K562 (cell line): ENCODE results near the gene SLC6A8. TPM values are rescaled to one million over a fixed set of nuclear protein-coding genes. Genes with fewer than 3 reads are reported as not detected.

Source experiments
- BRD4 ChIP-seq: fragments of 200-600 bp; sonication (generic); IDR thresholded peaks from 2 replicates; pipeline ENCODE4 v1.6.1; 2017; ENCODE audit warnings: inconsistent platforms
- GATAD2B ChIP-seq: fragments of 450-650 bp; IDR thresholded peaks from 2 replicates; pipeline ENCODE4 v1.6.1; 2017; ENCODE audit warnings: mild to moderate bottlenecking, borderline replicate concordance
- NONO ChIP-seq, 2 experiments: fragments of 200-400 bp in 1 of 2; fragments of 450-650 bp in 1 of 2; formaldehyde crosslinking in 1 of 2; IDR thresholded peaks; 2 replicates each; pipeline ENCODE4 v1.6.1; 2017; ENCODE audit warnings: low read depth in 2 of 2, mild to moderate bottlenecking in 2 of 2, moderate library complexity in 2 of 2, low read length in 1 of 2
- TAF1 ChIP-seq: IDR thresholded peaks from 2 replicates; pipeline ENCODE4 v1.6.1; 2011; ENCODE audit warnings: mild to moderate bottlenecking, low read length, moderate library complexity; ENCODE audit not compliant: insufficient read depth, control insufficient read depth, severe bottlenecking; ENCODE audit errors: extremely low read depth
- TFAP4 ChIP-seq: sonication (generic); formaldehyde crosslinking; IDR thresholded peaks from 2 replicates; pipeline ENCODE4 v1.8.0; 2022; ENCODE audit warnings: missing genetic modification reagents, mild to moderate bottlenecking, moderate library complexity, borderline replicate concordance
- ZNF79 ChIP-seq: fragments of 250-450 bp; sonication (Bioruptor Pico); IDR thresholded peaks from 2 replicates; pipeline ENCODE4 v1.4.0; 2020; ENCODE audit warnings: low read depth, mild to moderate bottlenecking, moderate library complexity
- polyA plus RNA-seq, 8 experiments: library from polyadenylated mRNA; depleted of rRNA in 4 of 8; stranded (reverse) in 5 of 8; unstranded in 3 of 8; fragments of >200 nt; fragmentation: Nextera tagmentation in 2 of 8; fragmentation: Illumina TruSeq in 1 of 8; extraction: Ambion mirVana in 2 of 8; extraction: Trizol in 1 of 8; gene quantifications; 2 replicates each; pipeline versions ENCODE4 v1.2.1 to v1.2.3, GENCODE V29; 2011 to 2014; ENCODE audit warnings: inconsistent platforms in 1 of 8, missing spikeins in 1 of 8
- total RNA-seq, 7 experiments: library from RNA; depleted of rRNA in 6 of 7; stranded (reverse); fragments of >200 nt in 6 of 7; fragmentation: Illumina TruSeq in 2 of 7; extraction: Trizol in 2 of 7; gene quantifications; 2 replicates each; pipeline versions ENCODE4 v1.2.1 to v1.2.3, GENCODE V29; 2011 to 2021; ENCODE audit warnings: low replicate concordance in 1 of 7
- TF ChIP-seq, protein P1 (sequence below): fragments of 450-650 bp; IDR thresholded peaks from 2 replicates; pipeline ENCODE4 v1.6.1; 2016; ENCODE audit warnings: antibody characterized with exemption
- TF ChIP-seq, protein P2 (sequence below), 3 experiments: IDR thresholded peaks in 2 of 3; conservative IDR thresholded peaks in 1 of 3; 2 replicates each; pipeline ENCODE4 v1.5.1; 2011 to 2012; ENCODE audit warnings: low read length in 3 of 3, mild to moderate bottlenecking in 3 of 3, control low read depth in 2 of 3, improper control_type of control experiment in 1 of 3, inconsistent platforms in 1 of 3, low read depth in 1 of 3, mixed read lengths in 1 of 3, moderate library complexity in 1 of 3; ENCODE audit not compliant: insufficient read depth in 2 of 3
- TF ChIP-seq, protein P3 (sequence below): fragments of 250-450 bp; sonication (Bioruptor Pico); IDR thresholded peaks from 2 replicates; pipeline ENCODE4 v1.4.0; 2020; ENCODE audit warnings: borderline replicate concordance
- TF ChIP-seq, protein P4 (sequence below): fragments of 200-800 bp; sonication (Bioruptor generic); IDR thresholded peaks from 2 replicates; pipeline ENCODE4 v1.6.1; 2017; ENCODE audit warnings: missing genetic modification characterization, missing compliant biosample characterization
- TF ChIP-seq, protein P5 (sequence below), 2 experiments: fragments of 450-650 bp; IDR thresholded peaks; 2 replicates each; pipeline ENCODE4 v1.6.1; 2018; ENCODE audit warnings: mild to moderate bottlenecking in 2 of 2, low read depth in 1 of 2; ENCODE audit not compliant: partially characterized antibody in 2 of 2

Gene SLC6A8
- total and polyA plus RNA-seq, 9 of the 15 experiments (the other 6 are each of a cell fraction or from before 2014, with no cell fraction given) = 0.68 to 144 (median 34.3) TPM

- TF ChIP-seq, protein P1, sequence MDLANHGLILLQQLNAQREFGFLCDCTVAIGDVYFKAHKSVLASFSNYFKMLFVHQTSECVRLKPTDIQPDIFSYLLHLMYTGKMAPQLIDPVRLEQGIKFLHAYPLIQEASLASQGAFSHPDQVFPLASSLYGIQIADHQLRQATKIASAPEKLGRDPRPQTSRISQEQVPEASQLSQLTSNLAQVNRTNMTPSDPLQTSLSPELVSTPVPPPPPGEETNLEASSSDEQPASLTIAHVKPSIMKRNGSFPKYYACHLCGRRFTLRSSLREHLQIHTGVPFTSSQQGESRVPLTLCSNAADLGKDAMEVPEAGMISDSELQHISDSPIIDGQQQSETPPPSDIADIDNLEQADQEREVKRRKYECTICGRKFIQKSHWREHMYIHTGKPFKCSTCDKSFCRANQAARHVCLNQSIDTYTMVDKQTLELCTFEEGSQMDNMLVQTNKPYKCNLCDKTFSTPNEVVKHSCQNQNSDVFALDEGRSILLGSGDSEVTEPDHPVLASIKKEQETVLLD = no peak
- TF ChIP-seq GATAD2B (no peak), ZNF79 (CRISPR knock-in tag) (no peak), TFAP4 (CRISPR knock-in tag) (no peak), BRD4 (no peak), TAF1 (peak; percentile 60), NONO (IDR thresholded peaks at IDR 0.05; ENCODE audit: low read depth in 2 of 2, low read length in 1 of 2) (peak in 1 of 2 experiments; percentile 60; a peak in 2 of 4 replicates)
- TF ChIP-seq, protein P2, sequence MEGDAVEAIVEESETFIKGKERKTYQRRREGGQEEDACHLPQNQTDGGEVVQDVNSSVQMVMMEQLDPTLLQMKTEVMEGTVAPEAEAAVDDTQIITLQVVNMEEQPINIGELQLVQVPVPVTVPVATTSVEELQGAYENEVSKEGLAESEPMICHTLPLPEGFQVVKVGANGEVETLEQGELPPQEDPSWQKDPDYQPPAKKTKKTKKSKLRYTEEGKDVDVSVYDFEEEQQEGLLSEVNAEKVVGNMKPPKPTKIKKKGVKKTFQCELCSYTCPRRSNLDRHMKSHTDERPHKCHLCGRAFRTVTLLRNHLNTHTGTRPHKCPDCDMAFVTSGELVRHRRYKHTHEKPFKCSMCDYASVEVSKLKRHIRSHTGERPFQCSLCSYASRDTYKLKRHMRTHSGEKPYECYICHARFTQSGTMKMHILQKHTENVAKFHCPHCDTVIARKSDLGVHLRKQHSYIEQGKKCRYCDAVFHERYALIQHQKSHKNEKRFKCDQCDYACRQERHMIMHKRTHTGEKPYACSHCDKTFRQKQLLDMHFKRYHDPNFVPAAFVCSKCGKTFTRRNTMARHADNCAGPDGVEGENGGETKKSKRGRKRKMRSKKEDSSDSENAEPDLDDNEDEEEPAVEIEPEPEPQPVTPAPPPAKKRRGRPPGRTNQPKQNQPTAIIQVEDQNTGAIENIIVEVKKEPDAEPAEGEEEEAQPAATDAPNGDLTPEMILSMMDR (IDR thresholded peaks at IDR 0.05 in 2 of 3, conservative IDR thresholded peaks at IDR 0.05 in 1 of 3; ENCODE audit: insufficient read depth in 2 of 3, low read depth in 1 of 3, low read length in 3 of 3) = peak; percentile 28 to 39 (median 38); a peak in 4 of 6 replicates
- TF ChIP-seq, protein P3, sequence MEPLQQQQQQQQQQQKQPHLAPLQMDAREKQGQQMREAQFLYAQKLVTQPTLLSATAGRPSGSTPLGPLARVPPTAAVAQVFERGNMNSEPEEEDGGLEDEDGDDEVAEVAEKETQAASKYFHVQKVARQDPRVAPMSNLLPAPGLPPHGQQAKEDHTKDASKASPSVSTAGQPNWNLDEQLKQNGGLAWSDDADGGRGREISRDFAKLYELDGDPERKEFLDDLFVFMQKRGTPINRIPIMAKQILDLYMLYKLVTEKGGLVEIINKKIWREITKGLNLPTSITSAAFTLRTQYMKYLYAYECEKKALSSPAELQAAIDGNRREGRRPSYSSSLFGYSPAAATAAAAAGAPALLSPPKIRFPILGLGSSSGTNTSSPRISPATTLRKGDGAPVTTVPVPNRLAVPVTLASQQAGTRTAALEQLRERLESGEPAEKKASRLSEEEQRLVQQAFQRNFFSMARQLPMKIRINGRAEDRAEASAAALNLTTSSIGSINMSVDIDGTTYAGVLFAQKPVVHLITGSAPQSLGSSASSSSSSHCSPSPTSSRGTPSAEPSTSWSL (CRISPR knock-in tag) = no peak
- TF ChIP-seq, protein P4, sequence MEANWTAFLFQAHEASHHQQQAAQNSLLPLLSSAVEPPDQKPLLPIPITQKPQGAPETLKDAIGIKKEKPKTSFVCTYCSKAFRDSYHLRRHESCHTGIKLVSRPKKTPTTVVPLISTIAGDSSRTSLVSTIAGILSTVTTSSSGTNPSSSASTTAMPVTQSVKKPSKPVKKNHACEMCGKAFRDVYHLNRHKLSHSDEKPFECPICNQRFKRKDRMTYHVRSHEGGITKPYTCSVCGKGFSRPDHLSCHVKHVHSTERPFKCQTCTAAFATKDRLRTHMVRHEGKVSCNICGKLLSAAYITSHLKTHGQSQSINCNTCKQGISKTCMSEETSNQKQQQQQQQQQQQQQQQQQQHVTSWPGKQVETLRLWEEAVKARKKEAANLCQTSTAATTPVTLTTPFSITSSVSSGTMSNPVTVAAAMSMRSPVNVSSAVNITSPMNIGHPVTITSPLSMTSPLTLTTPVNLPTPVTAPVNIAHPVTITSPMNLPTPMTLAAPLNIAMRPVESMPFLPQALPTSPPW (CRISPR knock-in tag) = peak; percentile 82
- TF ChIP-seq, protein P5, sequence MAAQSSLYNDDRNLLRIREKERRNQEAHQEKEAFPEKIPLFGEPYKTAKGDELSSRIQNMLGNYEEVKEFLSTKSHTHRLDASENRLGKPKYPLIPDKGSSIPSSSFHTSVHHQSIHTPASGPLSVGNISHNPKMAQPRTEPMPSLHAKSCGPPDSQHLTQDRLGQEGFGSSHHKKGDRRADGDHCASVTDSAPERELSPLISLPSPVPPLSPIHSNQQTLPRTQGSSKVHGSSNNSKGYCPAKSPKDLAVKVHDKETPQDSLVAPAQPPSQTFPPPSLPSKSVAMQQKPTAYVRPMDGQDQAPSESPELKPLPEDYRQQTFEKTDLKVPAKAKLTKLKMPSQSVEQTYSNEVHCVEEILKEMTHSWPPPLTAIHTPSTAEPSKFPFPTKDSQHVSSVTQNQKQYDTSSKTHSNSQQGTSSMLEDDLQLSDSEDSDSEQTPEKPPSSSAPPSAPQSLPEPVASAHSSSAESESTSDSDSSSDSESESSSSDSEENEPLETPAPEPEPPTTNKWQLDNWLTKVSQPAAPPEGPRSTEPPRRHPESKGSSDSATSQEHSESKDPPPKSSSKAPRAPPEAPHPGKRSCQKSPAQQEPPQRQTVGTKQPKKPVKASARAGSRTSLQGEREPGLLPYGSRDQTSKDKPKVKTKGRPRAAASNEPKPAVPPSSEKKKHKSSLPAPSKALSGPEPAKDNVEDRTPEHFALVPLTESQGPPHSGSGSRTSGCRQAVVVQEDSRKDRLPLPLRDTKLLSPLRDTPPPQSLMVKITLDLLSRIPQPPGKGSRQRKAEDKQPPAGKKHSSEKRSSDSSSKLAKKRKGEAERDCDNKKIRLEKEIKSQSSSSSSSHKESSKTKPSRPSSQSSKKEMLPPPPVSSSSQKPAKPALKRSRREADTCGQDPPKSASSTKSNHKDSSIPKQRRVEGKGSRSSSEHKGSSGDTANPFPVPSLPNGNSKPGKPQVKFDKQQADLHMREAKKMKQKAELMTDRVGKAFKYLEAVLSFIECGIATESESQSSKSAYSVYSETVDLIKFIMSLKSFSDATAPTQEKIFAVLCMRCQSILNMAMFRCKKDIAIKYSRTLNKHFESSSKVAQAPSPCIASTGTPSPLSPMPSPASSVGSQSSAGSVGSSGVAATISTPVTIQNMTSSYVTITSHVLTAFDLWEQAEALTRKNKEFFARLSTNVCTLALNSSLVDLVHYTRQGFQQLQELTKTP (IDR thresholded peaks at IDR 0.05; ENCODE audit: low read depth in 1 of 2, partially characterized antibody in 2 of 2) = no peak
Observed at GRCh38 chrX:153687121-153688039, at the start of gene SLC6A8 (continued).
